Adipocyte (in vitro differentiated cells): ENCODE results near the gene CDK5RAP2.

Experiments
- DNase-seq: peaks from one replicate; pipeline ENCODE4 v3.0.0-alpha.2; 2015; ENCODE audit warnings: low read depth
- H3K27me3 ChIP-seq: replicated peaks from 2 replicates; pipeline ENCODE4 v1.7.0; 2013; ENCODE audit warnings: mild to moderate bottlenecking, low read length, moderate library complexity; ENCODE audit not compliant: control insufficient read depth, insufficient read depth
- H3K36me3 ChIP-seq: 2 replicates; pipeline ENCODE4 v1.7.0; 2013; ENCODE audit warnings: low read length, mild to moderate bottlenecking, moderate library complexity; ENCODE audit not compliant: control insufficient read depth, insufficient read depth, severe bottlenecking
- H3K4me1 ChIP-seq: 2 replicates; pipeline ENCODE4 v1.7.0; 2013; ENCODE audit warnings: mild to moderate bottlenecking, low read length, moderate library complexity; ENCODE audit not compliant: control insufficient read depth, insufficient read depth
- H3K4me3 ChIP-seq: 2 replicates; pipeline ENCODE4 v1.7.0; 2013; ENCODE audit warnings: mild to moderate bottlenecking, low read length, moderate library complexity
- H3K9ac ChIP-seq: 2 replicates; pipeline ENCODE4 v1.7.0; 2013; ENCODE audit warnings: mild to moderate bottlenecking, low read length, moderate library complexity
- H3K9me3 ChIP-seq: 2 replicates; pipeline ENCODE4 v1.7.0; 2013; ENCODE audit warnings: mild to moderate bottlenecking, low read length, moderate library complexity; ENCODE audit not compliant: control insufficient read depth

Gene CDK5RAP2

GRCh38 chr9:120481846-120482245, 98.1 kb downstream of the CDK5RAP2 start:
- Histone ChIP-seq H3K9me3 (no peaks in the 10 kb centered on the region), H3K4me3 (no peak overlapping the region), H3K27me3 (no peaks in the 10 kb centered on the region), H3K36me3 (peaks cover 5% of the 10 kb centered on the region), H3K9ac (no peak overlapping the region), H3K4me1 (peaks cover 39% of the 10 kb centered on the region)
- DNase-seq = no peak

GRCh38 chr9:120481248-120481647, 98.7 kb downstream of the CDK5RAP2 start:
- DNase-seq = no peak
- no peaks in the 10 kb centered on the region for H3K27me3 ChIP-seq
- H3K4me3 ChIP-seq = no peak overlapping the region
- no peak overlapping the region for H3K9ac ChIP-seq
- peaks cover 41% of the 10 kb centered on the region for H3K4me1 ChIP-seq
- no peaks in the 10 kb centered on the region for H3K36me3 ChIP-seq
- no peaks in the 10 kb centered on the region for H3K9me3 ChIP-seq

GRCh38 chr9:120480707-120481106, 99.3 kb downstream of the CDK5RAP2 start:
- H3K27me3 ChIP-seq = no peaks in the 10 kb centered on the region
- H3K4me1 ChIP-seq = peaks cover 46% of the 10 kb centered on the region
- H3K9me3 ChIP-seq = no peaks in the 10 kb centered on the region
- no peak overlapping the region for H3K4me3 ChIP-seq
- H3K9ac ChIP-seq = no peak overlapping the region
- H3K36me3 ChIP-seq = no peaks in the 10 kb centered on the region
- peak; percentile 18 for DNase-seq

- no peaks in the 10 kb centered on the region for H3K36me3 ChIP-seq
- peak overlapping the region; percentile 14 for H3K9ac ChIP-seq
- H3K9me3 ChIP-seq = no peaks in the 10 kb centered on the region
- DNase-seq = peak; percentile 61
- H3K4me3 ChIP-seq = no peak overlapping the region
- H3K27me3 ChIP-seq = no peaks in the 10 kb centered on the region
- peaks cover 71% of the 10 kb centered on the region for H3K4me1 ChIP-seq
Measured at GRCh38 chr9:120478208-120478607, 101.8 kb downstream of the CDK5RAP2 start.

GRCh38 chr9:120477534-120478001, 102.4 kb downstream of the CDK5RAP2 start:
- Histone ChIP-seq H3K27me3 (no peaks in the 10 kb centered on the region), H3K9me3 (no peaks in the 10 kb centered on the region), H3K36me3 (no peaks in the 10 kb centered on the region), H3K4me1 (peaks cover 71% of the 10 kb centered on the region), H3K4me3 (no peak overlapping the region), H3K9ac (peak overlapping the region; percentile 14)
- DNase-seq = peak; percentile 91

- Histone ChIP-seq H3K27me3 (no peaks in the 10 kb centered on the region), H3K36me3 (peaks cover 9% of the 10 kb centered on the region), H3K4me3 (peak overlapping the region; percentile 58), H3K9me3 (no peaks in the 10 kb centered on the region), H3K9ac (peak overlapping the region; percentile 82), H3K4me1 (peaks cover 55% of the 10 kb centered on the region)
- DNase-seq = peak; percentile 87
Measured at GRCh38 chr9:120475341-120475740, 104.6 kb downstream of the CDK5RAP2 start.

GRCh38 chr9:120474591-120475243, 105.2 kb downstream of the CDK5RAP2 start:
- H3K27me3 ChIP-seq = no peaks in the 10 kb centered on the region
- H3K4me3 ChIP-seq = peak overlapping the region; percentile 58
- DNase-seq = peak; percentile 79
- peak overlapping the region; percentile 82 for H3K9ac ChIP-seq
- peaks cover 55% of the 10 kb centered on the region for H3K4me1 ChIP-seq
- peaks cover 9% of the 10 kb centered on the region for H3K36me3 ChIP-seq
- no peaks in the 10 kb centered on the region for H3K9me3 ChIP-seq

- H3K4me3 ChIP-seq = no peak overlapping the region
- no peaks in the 10 kb centered on the region for H3K27me3 ChIP-seq
- H3K9me3 ChIP-seq = no peaks in the 10 kb centered on the region
- peaks cover 55% of the 10 kb centered on the region for H3K4me1 ChIP-seq
- DNase-seq = no peak
- H3K36me3 ChIP-seq = peaks cover 10% of the 10 kb centered on the region
- no peak overlapping the region for H3K9ac ChIP-seq
Measured at GRCh38 chr9:120473608-120474007, 106.4 kb downstream of the CDK5RAP2 start.

- Histone ChIP-seq H3K9me3 (no peaks in the 10 kb centered on the region), H3K9ac (no peak overlapping the region), H3K27me3 (no peaks in the 10 kb centered on the region), H3K36me3 (peaks cover 16% of the 10 kb centered on the region), H3K4me3 (no peak overlapping the region), H3K4me1 (peaks cover 23% of the 10 kb centered on the region)
- DNase-seq = no peak
Measured at GRCh38 chr9:120465685-120466407, 114.1 kb downstream of the CDK5RAP2 start.

- no peak overlapping the region for H3K9ac ChIP-seq
- no peaks in the 10 kb centered on the region for H3K9me3 ChIP-seq
- H3K27me3 ChIP-seq = no peaks in the 10 kb centered on the region
- no peak overlapping the region for H3K4me3 ChIP-seq
- peaks cover 13% of the 10 kb centered on the region for H3K36me3 ChIP-seq
- H3K4me1 ChIP-seq = peaks cover 23% of the 10 kb centered on the region
- DNase-seq = no peak
Measured at GRCh38 chr9:120464887-120465421, 115.0 kb downstream of the CDK5RAP2 start.

GRCh38 chr9:120464176-120464886, 115.6 kb downstream of the CDK5RAP2 start:
- no peaks in the 10 kb centered on the region for H3K9me3 ChIP-seq
- peaks cover 13% of the 10 kb centered on the region for H3K36me3 ChIP-seq

More at GRCh38 chr9:120464176-120464886, 115.6 kb downstream of the CDK5RAP2 start:
- Histone ChIP-seq H3K27me3 (no peaks in the 10 kb centered on the region), H3K4me3 (no peak overlapping the region), H3K4me1 (peaks cover 23% of the 10 kb centered on the region), H3K9ac (no peak overlapping the region)
- no peak for DNase-seq
